Measurements from ENCODE around the gene SPA17. TPM values are rescaled to one million over a fixed set of nuclear protein-coding genes. Genes with fewer than 3 reads are reported as not detected.

Gene SPA17
- total and polyA plus RNA-seq, 2 of the 4 experiments (the other 2 are of a cell fraction), result 9.9 to 10.6 TPM

- Histone ChIP-seq H3K9me1 (ENCODE audit: insufficient read depth, low read length) (no peaks in the 10 kb centered on the region), H2BK20ac (ENCODE audit: low read depth, low read length) (no peak overlapping the region), H4K20me1 (ENCODE audit: insufficient read depth, low read length) (no peaks in the 10 kb centered on the region), H4K8ac (ENCODE audit: low read depth in 2 of 2, low read length in 2 of 2) (no peak overlapping the region), H4K91ac (ENCODE audit: insufficient read depth, low read depth, low read length) (no peak overlapping the region), H3K36me3 (ENCODE audit: control insufficient read depth, insufficient read depth, low read length) (no peaks in the 10 kb centered on the region; the same call in 1 of the 2 replicates), H4K5ac (ENCODE audit: low read depth, low read length) (no peak overlapping the region), H3K4ac (ENCODE audit: low read depth, low read length) (no peak overlapping the region), H3K23ac (ENCODE audit: low read depth, low read length) (no peak overlapping the region), H2AK9ac (replicated peaks; ENCODE audit: low read depth, low read length, poor library complexity) (no peak overlapping the region), H3K18ac (ENCODE audit: low read depth, low read length) (no peak overlapping the region), H2BK5ac (ENCODE audit: low read depth, low read length, poor library complexity, severe bottlenecking) (no peak overlapping the region), H3K27ac (ENCODE audit: insufficient read depth, low read length) (no peak overlapping the region), H3K9ac (ENCODE audit: low read depth, low read length) (no peak overlapping the region), H3K79me1 (ENCODE audit: low read depth in 1 of 2, low read length in 2 of 2) (0 out of 4 replicates have a peak, but pooled peaks cover under 1 to 1% of the 10 kb centered on the region in 2 experiments), H2BK15ac (ENCODE audit: low read depth, low read length) (no peak overlapping the region), H2AK5ac (ENCODE audit: low read depth, low read length) (no peak overlapping the region), H3K4me3 (ENCODE audit: insufficient read depth, low read depth, low read length) (no peak overlapping the region), H2AFZ (replicated peaks; ENCODE audit: low read length, poor library complexity) (no peak overlapping the region), H3K14ac (replicated peaks; ENCODE audit: low read depth, low read length) (no peak overlapping the region), H3K27me3 (ENCODE audit: control insufficient read depth, insufficient read depth, low read length) (no peaks in the 10 kb centered on the region), H3K4me1 (ENCODE audit: control insufficient read depth, insufficient read depth, low read length) (no peaks in the 10 kb centered on the region; the same call in 1 of the 2 replicates), H3K4me2 (ENCODE audit: low read depth, low read length) (no peak overlapping the region), H3K56ac (ENCODE audit: extremely low read depth, insufficient read depth, low read length) (no peak overlapping the region), H3K9me3 (ENCODE audit: control insufficient read depth, insufficient read depth, low read length) (no peaks in the 10 kb centered on the region), H2BK120ac (ENCODE audit: low read depth, low read length) (no peak overlapping the region)
- 100% methylated on average over 2 of the region's 3 CpGs; no CpG with 5 or more reads in 1 of the 2 experiments for WGBS, 2 experiments (ENCODE audit: extremely low coverage in 2 of 2, insufficient read length in 1 of 2)
- CTCF ChIA-PET, result no interaction called here
- ATAC-seq (ENCODE audit: low read depth) (no peak), DNase-seq (no peak)
- TF ChIP-seq ELK1 (IDR thresholded peaks at IDR 0.05; ENCODE audit: borderline replicate concordance, low read depth, low read length) (no peak), NFE2L2 (IDR thresholded peaks at IDR 0.05; ENCODE audit: low read depth, low read length) (no peak), MAFK (IDR thresholded peaks at IDR 0.05; ENCODE audit: low read depth, low read length) (no peak), BHLHE40 (IDR thresholded peaks at IDR 0.05; ENCODE audit: low read depth, low read length) (no peak), USF2 (IDR thresholded peaks at IDR 0.05; ENCODE audit: low read depth, low read length) (no peak), MAZ (IDR thresholded peaks at IDR 0.05; ENCODE audit: borderline replicate concordance, low read depth, low read length) (no peak), FOS (IDR thresholded peaks at IDR 0.05; ENCODE audit: low read depth, low read length) (no peak), CHD1 (IDR thresholded peaks at IDR 0.05; ENCODE audit: low read depth, low read length) (no peak), RFX5 (IDR thresholded peaks at IDR 0.05; ENCODE audit: low read depth, low read length) (no peak), SMC3 (IDR thresholded peaks at IDR 0.05; ENCODE audit: low read depth, low read length) (no peak), RAD21 (IDR thresholded peaks at IDR 0.05; ENCODE audit: low read length) (no peak), RCOR1 (IDR thresholded peaks at IDR 0.05; ENCODE audit: insufficient replicate concordance, low read length) (no peak), MXI1 (IDR thresholded peaks at IDR 0.05; ENCODE audit: borderline replicate concordance, low read depth, low read length) (no peak), CTCF (conservative IDR thresholded peaks at IDR 0.05; ENCODE audit: low read depth, low read length) (no peak), POLR2A (IDR thresholded peaks at IDR 0.05; ENCODE audit: low read depth, low read length) (no peak), CEBPB (IDR thresholded peaks at IDR 0.05; ENCODE audit: low read depth, low read length) (no peak)
- in situ Hi-C loops (cut with MboI; ENCODE audit: low sequenced_read_pairs) (loop anchor here (25.0 kb wide), 1 partner anchor 745 kb away; no protein-coding TSS in a partner anchor), intact Hi-C loops (cut with micrococcal nuclease) (no loop called here), dilution Hi-C loops (cut with HindIII; ENCODE audit: low sequenced_read_pairs, unreplicated experiment) (no loop called here)
- BruUV-seq (replicated peaks), result no TSS peak
- POLR2A ChIA-PET (ENCODE audit: unreplicated experiment), result no interaction called here
These were observed 6.1 kb upstream of the SPA17 start for GRCh38 chr11:124667601-124668000.
